H1 (cell line): ENCODE results near the gene FLT1. TPM values are rescaled to one million over a fixed set of nuclear protein-coding genes. Genes with fewer than 3 reads are reported as not detected.

ENCODE experiments used
- CTCF ChIA-PET: fragments of 300-600 bp; sonication (Branson Sonifier 250); formaldehyde crosslinking; loops from one replicate; lab custom pipeline; 2021; ENCODE audit not compliant: partially characterized antibody; lab: Charles Lee
- POLR2A ChIA-PET: fragments of 300-600 bp; sonication (Branson Sonifier 250); formaldehyde crosslinking; loops from one replicate; lab custom pipeline; 2021; ENCODE audit warnings: inconsistent platforms; ENCODE audit not compliant: partially characterized antibody; lab: Charles Lee
- DNase-seq, 2 experiments: peaks; one replicate each; pipeline versions ENCODE4 v3.0.0 to v3.0.0-alpha.2; 2010 to 2022; ENCODE audit warnings: low spot score in 2 of 2, low read depth in 1 of 2, mixed read lengths in 1 of 2
- FAIRE-seq: peaks from 2 replicates; lab custom pipeline; 2011; peaks lifted over from hg19 to GRCh38; lab: Jason Lieb, UNC
- H2AFZ ChIP-seq: 2 replicates; pipeline ENCODE4 v1.8.1; 2012; ENCODE audit warnings: low read length, inconsistent platforms
- H2AK5ac ChIP-seq: 2 replicates; pipeline ENCODE4 v1.6.1; 2013; ENCODE audit warnings: low read depth, low read length
- H2BK120ac ChIP-seq: replicated peaks from 2 replicates; pipeline ENCODE3; 2013; ENCODE audit warnings: low read depth, low read length, inconsistent platforms
- H2BK12ac ChIP-seq: 2 replicates; pipeline ENCODE4 v1.6.1; 2013; ENCODE audit warnings: low read depth, low read length
- H2BK15ac ChIP-seq: 2 replicates; pipeline ENCODE4 v1.6.1; 2013; ENCODE audit warnings: low read length
- H2BK20ac ChIP-seq: 2 replicates; pipeline ENCODE4 v1.6.1; 2013; ENCODE audit warnings: low read length
- H2BK5ac ChIP-seq: 2 replicates; pipeline ENCODE4 v1.6.1; 2013; ENCODE audit warnings: low read depth, low read length
- H3K14ac ChIP-seq: 2 replicates; pipeline ENCODE4 v1.6.1; 2013; ENCODE audit warnings: inconsistent platforms; ENCODE audit not compliant: insufficient read length
- H3K18ac ChIP-seq: 2 replicates; pipeline ENCODE4 v1.6.1; 2013; ENCODE audit warnings: low read length; ENCODE audit errors: extremely low read depth
- H3K23ac ChIP-seq: 2 replicates; pipeline ENCODE4 v1.6.1; 2013; ENCODE audit warnings: inconsistent platforms; ENCODE audit not compliant: insufficient read length
- H3K23me2 ChIP-seq: 2 replicates; pipeline ENCODE4 v1.6.1; 2013; ENCODE audit warnings: low read depth, low read length
- H3K27ac ChIP-seq: 2 replicates; pipeline ENCODE4 v1.6.1; 2011; ENCODE audit warnings: low read depth, low read length, inconsistent platforms
- H3K27me3 ChIP-seq, 4 experiments: replicated peaks in 1 of 4; 1 replicate in 1 of 4; 2 replicates in 3 of 4; pipeline versions ENCODE4 v1.6.1 to v1.8.1; 2011 to 2013; ENCODE audit warnings: low read length in 3 of 4, mild to moderate bottlenecking in 3 of 4, inconsistent platforms in 2 of 4, mixed read lengths in 2 of 4, moderate library complexity in 1 of 4; ENCODE audit not compliant: control insufficient read depth in 3 of 4, insufficient read depth in 3 of 4; ENCODE audit errors: extremely low read depth in 1 of 4
- H3K36me3 ChIP-seq, 4 experiments: 2 replicates each; pipeline versions ENCODE4 v1.6.1 to v1.8.1; 2011 to 2013; ENCODE audit warnings: mild to moderate bottlenecking in 4 of 4, low read length in 3 of 4, moderate library complexity in 2 of 4, control low read depth in 1 of 4, inconsistent platforms in 1 of 4; ENCODE audit not compliant: insufficient read depth in 4 of 4, control insufficient read depth in 2 of 4
- H3K4ac ChIP-seq: replicated peaks from 2 replicates; pipeline ENCODE3; 2013; ENCODE audit warnings: low read length, low read depth, mixed read lengths, inconsistent platforms; ENCODE audit not compliant: insufficient read length
- H3K4me1 ChIP-seq, 4 experiments: replicated peaks in 1 of 4; 1 replicate in 1 of 4; 2 replicates in 3 of 4; pipeline versions ENCODE4 v1.6.1 to v1.8.1; 2011 to 2013; ENCODE audit warnings: low read length in 3 of 4, inconsistent platforms in 2 of 4, mixed read lengths in 1 of 4; ENCODE audit not compliant: insufficient read depth in 4 of 4, control insufficient read depth in 3 of 4
- H3K4me2 ChIP-seq, 2 experiments: 2 replicates each; pipeline versions ENCODE4 v1.6.1 to v1.8.1; 2011 to 2013; ENCODE audit warnings: low read depth in 2 of 2, low read length in 2 of 2, control low read depth in 1 of 2, inconsistent platforms in 1 of 2, mild to moderate bottlenecking in 1 of 2; ENCODE audit not compliant: insufficient read depth in 1 of 2
- H3K4me3 ChIP-seq, 4 experiments: fragments of 200-600, 300-600 bp in 1 of 4; sonication (generic), shearing (Covaris generic), sonication (Bioruptor Twin) in 1 of 4; 2 replicates each; pipeline versions ENCODE4 v1.5.1 to v1.8.1; 2011 to 2016; ENCODE audit warnings: low read length in 4 of 4, low read depth in 3 of 4, control low read depth in 2 of 4, inconsistent platforms in 2 of 4, mild to moderate bottlenecking in 2 of 4, mixed read lengths in 1 of 4, moderate library complexity in 1 of 4; ENCODE audit not compliant: insufficient read depth in 2 of 4; ENCODE audit errors: extremely low read depth in 1 of 4
- H3K56ac ChIP-seq: replicated peaks from 2 replicates; pipeline ENCODE3; 2013; ENCODE audit warnings: low read depth, mild to moderate bottlenecking, mixed read lengths, low read length, inconsistent platforms; ENCODE audit not compliant: insufficient read length
- H3K79me1 ChIP-seq: 2 replicates; pipeline ENCODE4 v1.6.1; 2013; ENCODE audit warnings: low read depth, low read length, control low read depth
- H3K79me2 ChIP-seq, 2 experiments: 2 replicates each; pipeline versions ENCODE4 v1.6.1 to v1.8.1; 2012 to 2013; ENCODE audit warnings: low read length in 2 of 2, mild to moderate bottlenecking in 2 of 2, inconsistent platforms in 1 of 2; ENCODE audit not compliant: insufficient read depth in 2 of 2, control insufficient read depth in 1 of 2
- H3K9ac ChIP-seq, 4 experiments: replicated peaks in 1 of 4; 1 replicate in 1 of 4; 2 replicates in 3 of 4; pipeline versions ENCODE4 v1.6.1 to v1.8.1; 2011 to 2013; ENCODE audit warnings: low read depth in 3 of 4, low read length in 3 of 4, control low read depth in 2 of 4, mild to moderate bottlenecking in 2 of 4, moderate library complexity in 2 of 4, inconsistent platforms in 1 of 4; ENCODE audit errors: extremely low read depth in 1 of 4
- H3K9me3 ChIP-seq, 2 experiments: 2 replicates each; pipeline versions ENCODE4 v1.6.1 to v1.8.1; 2012 to 2013; ENCODE audit warnings: mild to moderate bottlenecking in 2 of 2, moderate library complexity in 2 of 2, control low read depth in 1 of 2, inconsistent platforms in 1 of 2, low read depth in 1 of 2, low read length in 1 of 2, mixed read lengths in 1 of 2; ENCODE audit not compliant: insufficient read depth in 2 of 2
- H4K20me1 ChIP-seq, 2 experiments: replicated peaks in 1 of 2; 2 replicates each; pipeline versions ENCODE3 to v1.8.1; 2011 to 2013; ENCODE audit warnings: inconsistent platforms in 2 of 2, low read length in 2 of 2, mild to moderate bottlenecking in 1 of 2; ENCODE audit not compliant: insufficient read depth in 2 of 2, control insufficient read depth in 1 of 2
- H4K5ac ChIP-seq: 2 replicates; pipeline ENCODE4 v1.6.1; 2013; ENCODE audit warnings: low read length, low read depth, mixed read lengths, inconsistent platforms; ENCODE audit not compliant: insufficient read length
- H4K8ac ChIP-seq: 2 replicates; pipeline ENCODE4 v1.8.0; 2013; ENCODE audit warnings: mild to moderate bottlenecking, moderate library complexity, low read length, inconsistent platforms; ENCODE audit not compliant: insufficient read depth; ENCODE audit errors: extremely low read depth
- H4K91ac ChIP-seq: replicated peaks from 2 replicates; pipeline ENCODE3; 2013; ENCODE audit warnings: low read length, mixed read lengths, inconsistent platforms; ENCODE audit not compliant: insufficient read length
- RFX5 ChIP-seq: IDR thresholded peaks from 2 replicates; pipeline ENCODE4 v1.6.1; 2011; ENCODE audit warnings: low read depth, low read length, improper control_type of control experiment, borderline replicate concordance
- polyA plus RNA-seq, 7 experiments: library from polyadenylated mRNA; depleted of rRNA in 3 of 7; stranded (reverse) in 5 of 7; unstranded in 2 of 7; fragments of >200 nt in 5 of 7; fragments of 200-250 nt in 2 of 7; gene quantifications; 1 replicate in 5 of 7; 2 replicates in 1 of 7; 4 replicates in 1 of 7; pipeline versions ENCODE4 v1.2.1 to v1.2.3, GENCODE V29; 2011 to 2013; ENCODE audit warnings: missing spikeins in 2 of 7, mixed read lengths in 2 of 7
- total RNA-seq: library from RNA; stranded (reverse); fragmentation: NEBNext Ultra II Directional; extraction: Animal tissue kit (Norgen Biotek cat#: 25700); gene quantifications from 2 replicates; pipeline ENCODE4 v1.2.1, GENCODE V29; 2021

FLT1 gene
- total and polyA plus RNA-seq, 2 of the 8 experiments (the other 6 are each of a cell fraction or from before 2014, with no cell fraction given), result 19.7 to 90.2 TPM

- no peak overlapping the region for H4K91ac ChIP-seq
- H4K20me1 ChIP-seq, result no peaks in the 10 kb centered on the region
- no peak overlapping the region for H2AK5ac ChIP-seq
- CTCF ChIA-PET, result interaction anchor here (0.8 to 1.2 kb wide), 2 partner anchors 10 to 203 kb away, joined by 3 to 5 read pairs; no protein-coding TSS in a partner anchor
- no peak for FAIRE-seq
- no peak overlapping the region for H2BK120ac ChIP-seq
- H3K56ac ChIP-seq, result no peak overlapping the region
- peaks cover 0 to 47% (median 24%) of the 10 kb centered on the region in 4 experiments; a peak in 5 of 8 replicates for H3K36me3 ChIP-seq
- H4K8ac ChIP-seq, result no peak overlapping the region; the same call in 1 of the 2 replicates
- no peak overlapping the region for H3K27ac ChIP-seq
- DNase-seq, result no peak
- H3K4me2 ChIP-seq, result no peak overlapping the region
- H3K79me1 ChIP-seq, result 0 out of 2 replicates have a peak, but pooled peaks cover 2% of the 10 kb centered on the region
- POLR2A ChIA-PET, result interaction anchor here (1.4 to 2.6 kb wide), 4 partner anchors 8 to 23 kb away, joined by 3 to 12 read pairs (median 5); no protein-coding TSS in a partner anchor
- no peak overlapping the region; the same call in 1 of the 2 replicates for H3K18ac ChIP-seq
- H2BK15ac ChIP-seq, result no peak overlapping the region
- H3K4me3 ChIP-seq, result no peak overlapping the region
- no peak overlapping the region for H2BK5ac ChIP-seq
- H3K27me3 ChIP-seq, result no peaks in the 10 kb centered on the region
- H3K4ac ChIP-seq, result no peak overlapping the region
- H2AFZ ChIP-seq, result no peak overlapping the region
- H3K14ac ChIP-seq, result no peak overlapping the region
- peaks cover 14 to 15% of the 10 kb centered on the region in 2 experiments for H3K9me3 ChIP-seq
- no peak overlapping the region for H3K9ac ChIP-seq
- no peak overlapping the region for H2BK12ac ChIP-seq
- peaks cover 4 to 27% (median 10%) of the 10 kb centered on the region in 4 experiments for H3K4me1 ChIP-seq
- H4K5ac ChIP-seq, result no peak overlapping the region
- no peak overlapping the region for H3K23ac ChIP-seq
- H3K23me2 ChIP-seq, result no peaks in the 10 kb centered on the region
- H2BK20ac ChIP-seq, result no peak overlapping the region
- H3K79me2 ChIP-seq, result peaks cover 0 to 54% of the 10 kb centered on the region in 2 experiments; a peak in 2 of 4 replicates
- no peak for TF ChIP-seq RFX5
Measured at GRCh38 chr13:28452755-28453154, 42.2 kb downstream of the FLT1 start.
